Vagina (tissue), 2 donors: Measurements from ENCODE around the gene NRL. TPM values are rescaled to one million over a fixed set of nuclear protein-coding genes. Genes with fewer than 3 reads are reported as not detected.

Source experiments
- DNase-seq, 2 donors: peaks; one replicate each; pipeline ENCODE4 v3.0.0-alpha.2; 2017; ENCODE audit errors: extremely low spot score in 2 of 2
- H3K27ac ChIP-seq: fragments of 200-600 bp; sonication (generic); one replicate; pipeline ENCODE4 v1.5.1; 2019
- H3K27me3 ChIP-seq: fragments of 200-600 bp; sonication (generic); one replicate; pipeline ENCODE4 v1.5.1; 2019
- H3K36me3 ChIP-seq, 2 donors: fragments of 200-600 bp; sonication (generic); one replicate each; pipeline ENCODE4 v1.5.1; 2017 to 2019
- H3K4me1 ChIP-seq: fragments of 200-600 bp; sonication (generic); one replicate; pipeline ENCODE4 v1.5.1; 2019
- H3K4me3 ChIP-seq, 2 donors: fragments of 200-600 bp; sonication (generic); 1 replicate in 1 of 2; 2 replicates in 1 of 2; pipeline ENCODE4 v1.5.1; 2016 to 2019
- H3K9me3 ChIP-seq: fragments of 200-600 bp; sonication (generic); one replicate; pipeline ENCODE4 v1.5.1; 2019
- CTCF ChIP-seq, 3 experiments: fragments of 450-650 bp in 2 of 3; fragments of 200-600 bp in 1 of 3; sonication (generic) in 1 of 3; IDR thresholded peaks; one replicate each; pipeline ENCODE4 v1.5.1; 2017 to 2019; ENCODE audit warnings: antibody characterized with exemption in 3 of 3, mild to moderate bottlenecking in 2 of 3, moderate library complexity in 2 of 3
- POLR2A ChIP-seq, 2 donors: fragments of 450-650 bp; IDR thresholded peaks; one replicate each; pipeline ENCODE4 v1.6.1; 2017; ENCODE audit warnings: antibody characterized with exemption in 2 of 2, mild to moderate bottlenecking in 2 of 2, moderate library complexity in 2 of 2
- POLR2AphosphoS5 ChIP-seq, 2 donors: sonication (generic); formaldehyde crosslinking; IDR thresholded peaks; one replicate each; pipeline ENCODE4 v1.9.0; 2017; ENCODE audit warnings: antibody characterized with exemption in 2 of 2, mild to moderate bottlenecking in 2 of 2, low read depth in 1 of 2; ENCODE audit not compliant: insufficient read depth in 1 of 2
- intact Hi-C: fragments of 100-400 bp; cut with DNase I; formaldehyde crosslinking; loops from one replicate; pipeline ENCODE4 v1.15.1; 2023
- total RNA-seq: library from RNA; depleted of rRNA; stranded (reverse); fragments of >200 nt; gene quantifications from one replicate; pipeline ENCODE4 v1.2.3, GENCODE V29; 2016

Gene NRL
- total RNA-seq, 1 donor from 2014 or later: 1.2 TPM

- no peak for TF ChIP-seq CTCF (IDR thresholded peaks at IDR 0.05)
- no peak for TF ChIP-seq POLR2AphosphoS5 (IDR thresholded peaks at IDR 0.05; ENCODE audit: insufficient read depth in 1 of 2, low read depth in 1 of 2)
- no peak for TF ChIP-seq POLR2A (IDR thresholded peaks at IDR 0.05)
- Histone ChIP-seq H3K9me3 (no peaks in the 10 kb centered on the region), H3K27me3 (no peaks in the 10 kb centered on the region), H3K27ac (no peak overlapping the region), H3K4me3 (no peak overlapping the region), H3K36me3 (no peaks in the 10 kb centered on the region), H3K4me1 (peaks cover 11% of the 10 kb centered on the region)
- intact Hi-C loops: no loop called here
- no peak for DNase-seq
Measured at GRCh38 chr14:24080142-24080530, 34.6 kb downstream of the NRL start.

DNA sequence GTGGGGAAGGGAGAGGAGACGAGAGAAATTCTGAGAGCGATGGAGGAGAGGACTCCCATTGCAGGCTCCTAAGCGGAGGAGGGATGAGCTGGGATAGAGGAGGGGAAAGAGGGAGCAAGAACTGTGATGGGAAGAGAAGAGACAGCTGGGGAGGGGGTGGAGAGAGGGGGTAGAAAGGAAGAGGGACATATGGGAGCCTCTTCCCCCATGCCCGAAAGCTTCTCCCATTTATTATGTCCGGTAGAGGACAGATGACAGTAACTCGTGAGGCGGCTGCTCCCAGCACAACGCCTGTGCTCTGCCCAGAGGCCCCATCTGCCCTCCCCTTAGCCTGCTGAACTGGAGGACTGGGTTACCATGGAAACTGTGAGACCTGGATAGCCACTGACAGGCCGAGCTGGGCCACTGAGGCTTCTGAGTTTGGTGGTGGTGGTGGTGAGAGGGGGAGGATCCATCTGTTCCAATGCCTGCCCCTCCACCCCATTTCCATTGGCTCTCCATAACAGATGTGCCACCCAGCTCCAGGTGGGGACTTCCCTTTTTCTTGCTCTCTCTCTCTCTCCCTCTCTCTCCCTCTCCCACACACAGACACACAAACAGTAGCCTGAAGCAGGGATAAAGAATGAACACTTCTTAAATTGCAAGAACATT, 35.1 kb downstream of the NRL start:
- H3K27me3 ChIP-seq: no peaks in the 10 kb centered on the region
- intact Hi-C loops: no loop called here
- no peaks in the 10 kb centered on the region for H3K36me3 ChIP-seq
- TF ChIP-seq POLR2AphosphoS5 (IDR thresholded peaks at IDR 0.05; ENCODE audit: insufficient read depth in 1 of 2, low read depth in 1 of 2) (no peak), CTCF (IDR thresholded peaks at IDR 0.05) (no peak), POLR2A (IDR thresholded peaks at IDR 0.05) (no peak)
- peaks cover 11% of the 10 kb centered on the region for H3K4me1 ChIP-seq
- DNase-seq: no peak
- H3K4me3 ChIP-seq: no peak overlapping the region
- no peaks in the 10 kb centered on the region for H3K9me3 ChIP-seq
- no peak overlapping the region for H3K27ac ChIP-seq

DNA sequence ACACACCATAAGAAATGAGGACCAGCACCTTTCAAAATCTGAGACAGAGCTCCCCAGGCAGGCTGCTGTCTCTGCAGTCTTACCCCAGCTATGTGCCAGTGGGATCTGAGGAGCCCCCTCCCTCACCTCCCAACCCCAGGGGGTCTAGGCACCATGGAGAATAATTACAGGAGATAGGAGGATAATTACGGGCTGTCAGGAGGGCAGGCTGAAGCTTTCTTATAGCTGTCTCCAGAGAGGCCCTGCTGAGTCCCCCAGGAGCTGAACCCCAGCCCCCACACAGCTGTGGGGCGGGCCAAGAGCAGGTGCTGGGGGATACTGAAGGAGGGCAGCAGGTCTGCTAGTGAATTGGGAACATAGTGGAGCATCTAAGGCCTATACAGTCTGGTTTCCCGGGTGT, 36.6 kb downstream of the NRL start:
- intact Hi-C loops: no loop called here
- Histone ChIP-seq H3K4me3 (no peak overlapping the region), H3K27me3 (no peaks in the 10 kb centered on the region), H3K36me3 (no peaks in the 10 kb centered on the region), H3K9me3 (no peaks in the 10 kb centered on the region), H3K27ac (no peak overlapping the region), H3K4me1 (peaks cover 12% of the 10 kb centered on the region)
- DNase-seq: no peak
- TF ChIP-seq CTCF (IDR thresholded peaks at IDR 0.05) (no peak), POLR2AphosphoS5 (IDR thresholded peaks at IDR 0.05; ENCODE audit: insufficient read depth in 1 of 2, low read depth in 1 of 2) (no peak), POLR2A (IDR thresholded peaks at IDR 0.05) (no peak)

- Histone ChIP-seq H3K27me3 (no peaks in the 10 kb centered on the region), H3K9me3 (no peaks in the 10 kb centered on the region), H3K4me1 (peaks cover 23% of the 10 kb centered on the region), H3K36me3 (no peaks in the 10 kb centered on the region), H3K27ac (no peak overlapping the region), H3K4me3 (no peak overlapping the region)
- DNase-seq: no peak
- TF ChIP-seq POLR2AphosphoS5 (IDR thresholded peaks at IDR 0.05; ENCODE audit: insufficient read depth in 1 of 2, low read depth in 1 of 2) (no peak), CTCF (IDR thresholded peaks at IDR 0.05) (no peak), POLR2A (IDR thresholded peaks at IDR 0.05) (no peak)
- intact Hi-C loops: no loop called here
Measured at GRCh38 chr14:24077086-24077485, 37.7 kb downstream of the NRL start.

DNA sequence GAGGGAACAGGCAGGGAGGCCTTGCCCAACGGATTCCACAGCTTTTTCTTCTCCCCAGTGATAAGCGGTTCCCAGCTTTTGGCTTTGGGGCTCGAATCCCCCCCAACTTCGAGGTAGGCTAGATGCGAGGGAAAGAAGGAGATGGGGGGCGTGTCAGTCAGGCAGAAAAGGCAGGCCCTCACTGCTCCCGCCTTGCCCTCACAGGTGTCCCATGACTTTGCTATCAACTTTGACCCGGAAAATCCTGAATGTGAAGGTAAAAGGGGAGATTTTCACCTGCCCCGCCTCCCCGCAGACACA, 38.5 kb downstream of the NRL start:
- Histone ChIP-seq H3K9me3 (no peaks in the 10 kb centered on the region), H3K27me3 (no peaks in the 10 kb centered on the region), H3K4me1 (peaks cover 19% of the 10 kb centered on the region), H3K36me3 (no peaks in the 10 kb centered on the region), H3K4me3 (no peak overlapping the region), H3K27ac (no peak overlapping the region)
- intact Hi-C loops: no loop called here
- no peak for TF ChIP-seq CTCF (IDR thresholded peaks at IDR 0.05)
- no peak for DNase-seq
